ENCODE results near the gene GPR62. TPM values are rescaled to one million over a fixed set of nuclear protein-coding genes. Genes with fewer than 3 reads are reported as not detected.

The GPR62 gene
- polyA plus RNA-seq, 1 of the 3 experiments (the other 2 are of a cell fraction) = 0.02 TPM

DNA sequence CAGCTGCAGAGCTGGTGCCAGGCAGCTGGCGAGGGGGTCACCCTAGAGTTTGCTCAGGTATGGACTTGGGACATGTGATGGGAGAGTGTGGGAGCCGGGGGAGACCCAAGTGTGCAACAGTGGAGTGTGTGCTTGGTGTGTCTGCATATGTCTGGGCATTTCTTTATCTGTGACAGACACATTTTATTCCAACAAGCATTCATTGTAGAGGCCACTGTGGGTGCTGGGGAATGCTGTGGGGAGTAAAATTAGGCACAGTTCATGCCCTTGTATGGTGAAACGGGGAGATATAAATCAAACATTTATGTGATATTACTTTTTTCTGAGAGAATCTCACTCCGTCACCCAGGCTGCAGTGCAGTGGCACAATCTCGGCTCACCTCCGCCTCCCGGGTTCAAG lies 32.4 kb downstream of the GPR62 start:
- WGBS (ENCODE audit: low lambda C conversion rate) = 90% methylated on average over 7 of the region's 7 CpGs
- H3K4me2 ChIP-seq = no peak overlapping the region
- ChIA-PET CTCF (interaction anchor here (1.6 kb wide), 1 partner anchor 46 kb away, joined by 3 read pairs; the partner anchor contains the start of gene RRP9), POLR2A (interaction anchor here (1.7 kb wide), 1 partner anchor 8 kb away, joined by 13 read pairs; the partner anchor contains the start of gene RPL29)
- H2AFZ ChIP-seq (ENCODE audit: low read depth) = no peak overlapping the region
- no peaks in the 10 kb centered on the region for H3K9me3 ChIP-seq
- H3K27me3 ChIP-seq (ENCODE audit: insufficient read depth) = no peaks in the 10 kb centered on the region
- peaks cover 6 to 8% of the 10 kb centered on the region in 2 experiments for H3K36me3 ChIP-seq (replicated peaks in 1 of 2; ENCODE audit: control insufficient read depth in 1 of 2, insufficient read depth in 2 of 2, low read length in 1 of 2)
- TF ChIP-seq FOSL2 (IDR thresholded peaks at IDR 0.05; ENCODE audit: borderline replicate concordance, low read depth) = no peak
- TF ChIP-seq, protein P1, sequence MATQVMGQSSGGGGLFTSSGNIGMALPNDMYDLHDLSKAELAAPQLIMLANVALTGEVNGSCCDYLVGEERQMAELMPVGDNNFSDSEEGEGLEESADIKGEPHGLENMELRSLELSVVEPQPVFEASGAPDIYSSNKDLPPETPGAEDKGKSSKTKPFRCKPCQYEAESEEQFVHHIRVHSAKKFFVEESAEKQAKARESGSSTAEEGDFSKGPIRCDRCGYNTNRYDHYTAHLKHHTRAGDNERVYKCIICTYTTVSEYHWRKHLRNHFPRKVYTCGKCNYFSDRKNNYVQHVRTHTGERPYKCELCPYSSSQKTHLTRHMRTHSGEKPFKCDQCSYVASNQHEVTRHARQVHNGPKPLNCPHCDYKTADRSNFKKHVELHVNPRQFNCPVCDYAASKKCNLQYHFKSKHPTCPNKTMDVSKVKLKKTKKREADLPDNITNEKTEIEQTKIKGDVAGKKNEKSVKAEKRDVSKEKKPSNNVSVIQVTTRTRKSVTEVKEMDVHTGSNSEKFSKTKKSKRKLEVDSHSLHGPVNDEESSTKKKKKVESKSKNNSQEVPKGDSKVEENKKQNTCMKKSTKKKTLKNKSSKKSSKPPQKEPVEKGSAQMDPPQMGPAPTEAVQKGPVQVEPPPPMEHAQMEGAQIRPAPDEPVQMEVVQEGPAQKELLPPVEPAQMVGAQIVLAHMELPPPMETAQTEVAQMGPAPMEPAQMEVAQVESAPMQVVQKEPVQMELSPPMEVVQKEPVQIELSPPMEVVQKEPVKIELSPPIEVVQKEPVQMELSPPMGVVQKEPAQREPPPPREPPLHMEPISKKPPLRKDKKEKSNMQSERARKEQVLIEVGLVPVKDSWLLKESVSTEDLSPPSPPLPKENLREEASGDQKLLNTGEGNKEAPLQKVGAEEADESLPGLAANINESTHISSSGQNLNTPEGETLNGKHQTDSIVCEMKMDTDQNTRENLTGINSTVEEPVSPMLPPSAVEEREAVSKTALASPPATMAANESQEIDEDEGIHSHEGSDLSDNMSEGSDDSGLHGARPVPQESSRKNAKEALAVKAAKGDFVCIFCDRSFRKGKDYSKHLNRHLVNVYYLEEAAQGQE (IDR thresholded peaks at IDR 0.05; ENCODE audit: low read depth, low read length) = no peak
- no peak for TF ChIP-seq SMC3 (IDR thresholded peaks at IDR 0.05; ENCODE audit: low read depth, low read length)
- TF ChIP-seq, protein P2, sequence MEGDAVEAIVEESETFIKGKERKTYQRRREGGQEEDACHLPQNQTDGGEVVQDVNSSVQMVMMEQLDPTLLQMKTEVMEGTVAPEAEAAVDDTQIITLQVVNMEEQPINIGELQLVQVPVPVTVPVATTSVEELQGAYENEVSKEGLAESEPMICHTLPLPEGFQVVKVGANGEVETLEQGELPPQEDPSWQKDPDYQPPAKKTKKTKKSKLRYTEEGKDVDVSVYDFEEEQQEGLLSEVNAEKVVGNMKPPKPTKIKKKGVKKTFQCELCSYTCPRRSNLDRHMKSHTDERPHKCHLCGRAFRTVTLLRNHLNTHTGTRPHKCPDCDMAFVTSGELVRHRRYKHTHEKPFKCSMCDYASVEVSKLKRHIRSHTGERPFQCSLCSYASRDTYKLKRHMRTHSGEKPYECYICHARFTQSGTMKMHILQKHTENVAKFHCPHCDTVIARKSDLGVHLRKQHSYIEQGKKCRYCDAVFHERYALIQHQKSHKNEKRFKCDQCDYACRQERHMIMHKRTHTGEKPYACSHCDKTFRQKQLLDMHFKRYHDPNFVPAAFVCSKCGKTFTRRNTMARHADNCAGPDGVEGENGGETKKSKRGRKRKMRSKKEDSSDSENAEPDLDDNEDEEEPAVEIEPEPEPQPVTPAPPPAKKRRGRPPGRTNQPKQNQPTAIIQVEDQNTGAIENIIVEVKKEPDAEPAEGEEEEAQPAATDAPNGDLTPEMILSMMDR (IDR thresholded peaks at IDR 0.05) = no peak
- no peak for DNase-seq
- H3K9ac ChIP-seq = no peak overlapping the region
- H3K9me2 ChIP-seq = no peaks in the 10 kb centered on the region
- H3K4me1 ChIP-seq (ENCODE audit: control insufficient read depth in 1 of 2, insufficient read depth in 2 of 2, low read depth in 1 of 2, low read length in 1 of 2) = peaks cover 5 to 22% of the 10 kb centered on the region in 2 experiments; a peak in 3 of 4 replicates
- H3K79me2 ChIP-seq (ENCODE audit: insufficient read depth) = peaks cover 26% of the 10 kb centered on the region
- 0 out of 2 replicates have a peak, but pooled peaks cover 8% of the 10 kb centered on the region for H4K20me1 ChIP-seq (ENCODE audit: insufficient read depth)
- H3K4me3 ChIP-seq (ENCODE audit: low read depth in 2 of 2, low read length in 1 of 2) = no peak overlapping the region
- H3K27ac ChIP-seq (ENCODE audit: low read depth in 2 of 2, low read length in 1 of 2) = no peak overlapping the region
- H3F3A ChIP-seq (replicated peaks; ENCODE audit: insufficient read depth) = peaks cover 40% of the 10 kb centered on the region

DNA sequence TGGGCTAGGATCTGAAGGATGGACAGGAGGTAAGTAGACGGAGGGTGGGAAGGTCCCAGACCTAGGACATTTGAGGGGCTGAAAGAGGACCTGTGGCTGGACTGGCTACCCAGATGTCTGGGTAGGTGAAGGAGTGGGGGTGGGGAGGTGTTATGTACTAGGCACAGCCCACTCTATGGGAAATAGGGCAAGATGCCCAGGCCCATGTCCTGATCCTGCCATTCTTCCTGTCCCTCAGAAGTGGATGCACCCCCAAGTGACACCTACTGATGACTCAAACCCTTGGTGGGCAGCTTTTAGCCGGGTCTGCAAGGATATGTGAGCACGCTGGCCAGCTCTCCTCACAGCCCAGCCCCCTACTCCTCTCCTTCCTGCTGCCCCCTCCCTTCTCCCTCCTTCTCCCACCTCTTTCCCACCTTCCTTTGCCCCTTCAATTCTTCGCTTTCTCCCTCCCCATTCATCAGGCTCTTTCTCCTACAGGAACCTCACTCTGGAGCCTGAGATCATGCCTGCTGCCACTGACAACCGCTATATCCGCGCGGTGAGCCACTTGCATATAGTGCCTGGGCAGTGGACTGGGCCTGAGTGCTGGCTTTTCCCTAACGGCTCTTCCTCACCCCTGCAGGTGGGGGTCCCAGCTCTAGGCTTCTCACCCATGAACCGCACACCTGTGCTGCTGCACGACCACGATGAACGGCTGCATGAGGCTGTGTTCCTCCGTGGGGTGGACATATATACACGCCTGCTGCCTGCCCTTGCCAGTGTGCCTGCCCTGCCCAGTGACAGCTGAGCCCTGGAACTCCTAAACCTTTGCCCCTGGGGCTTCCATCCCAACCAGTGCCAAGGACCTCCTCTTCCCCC lies 33.3 kb downstream of the GPR62 start:
- Histone ChIP-seq H3K4me1 (ENCODE audit: control insufficient read depth in 1 of 2, insufficient read depth in 2 of 2, low read depth in 1 of 2, low read length in 1 of 2) (peaks cover 3 to 25% of the 10 kb centered on the region in 2 experiments; a peak in 3 of 4 replicates), H3K9ac (no peak overlapping the region), H3K9me3 (no peaks in the 10 kb centered on the region), H3K79me2 (ENCODE audit: insufficient read depth) (peaks cover 33% of the 10 kb centered on the region), H3K4me3 (ENCODE audit: low read depth in 2 of 2, low read length in 1 of 2) (no peak overlapping the region), H3K4me2 (no peak overlapping the region), H2AFZ (ENCODE audit: low read depth) (no peak overlapping the region), H4K20me1 (ENCODE audit: insufficient read depth) (0 out of 2 replicates have a peak, but pooled peaks cover 11% of the 10 kb centered on the region), H3F3A (replicated peaks; ENCODE audit: insufficient read depth) (peaks cover 35% of the 10 kb centered on the region), H3K27me3 (ENCODE audit: insufficient read depth) (no peaks in the 10 kb centered on the region), H3K36me3 (replicated peaks in 1 of 2; ENCODE audit: control insufficient read depth in 1 of 2, insufficient read depth in 2 of 2, low read length in 1 of 2) (peaks cover 10 to 12% of the 10 kb centered on the region in 2 experiments), H3K9me2 (no peaks in the 10 kb centered on the region), H3K27ac (ENCODE audit: low read depth in 2 of 2, low read length in 1 of 2) (no peak overlapping the region; a peak in 1 of 4 replicates)
- ChIA-PET POLR2A (no interaction called here), CTCF (no interaction called here)
- WGBS (ENCODE audit: low lambda C conversion rate) = 90% methylated on average over 15 of the region's 15 CpGs
- no peak for DNase-seq
- TF ChIP-seq EZH2phosphoT487 (IDR thresholded peaks at IDR 0.05; ENCODE audit: borderline replicate concordance, low read depth) (no peak), RFX5 (IDR thresholded peaks at IDR 0.05; ENCODE audit: low read length) (no peak), CHD2 (IDR thresholded peaks at IDR 0.05; ENCODE audit: low read length, partially characterized antibody) (no peak), FOXM1 (IDR thresholded peaks at IDR 0.05; ENCODE audit: low read depth) (no peak), TAF1 (IDR thresholded peaks at IDR 0.05; ENCODE audit: borderline replicate concordance, low read depth, low read length) (no peak), ELF1 (IDR thresholded peaks at IDR 0.05) (no peak), TCF12 (IDR thresholded peaks at IDR 0.05) (no peak), NFIC (IDR thresholded peaks at IDR 0.05; ENCODE audit: borderline replicate concordance) (no peak), YY1 (IDR thresholded peaks at IDR 0.05; ENCODE audit: low read depth) (no peak)
- TF ChIP-seq, protein P2 (IDR thresholded peaks at IDR 0.05) = no peak
- TF ChIP-seq, protein P1 (IDR thresholded peaks at IDR 0.05; ENCODE audit: low read depth, low read length) = no peak
